OCI-LY7 (cell line): Measurements from ENCODE around the gene GRID1. TPM values are rescaled to one million over a fixed set of nuclear protein-coding genes. Genes with fewer than 3 reads are reported as not detected.

Source experiments
- BruUV-seq: library from RNA; stranded (reverse); fragments of 400-500 nt; replicated peaks from 2 replicates; lab custom pipeline; 2021; lab: Mats Ljungman, UMichigan
- CTCF ChIA-PET: fragments of 300-600 bp; sonication (Branson Sonifier 250); formaldehyde crosslinking; loops from one replicate; lab custom pipeline; 2022; ENCODE audit warnings: antibody characterized with exemption; ENCODE audit not compliant: unreplicated experiment; lab: Charles Lee
- POLR2A ChIA-PET: fragments of 300-600 bp; sonication (Branson Sonifier 250); formaldehyde crosslinking; loops from one replicate; lab custom pipeline; 2022; ENCODE audit warnings: antibody characterized with exemption; lab: Charles Lee
- DNase-seq: peaks from one replicate; pipeline ENCODE4 v3.0.0-alpha.2; 2015; ENCODE audit warnings: low spot score
- H2AFZ ChIP-seq: fragments of 200-600 bp; sonication (generic), shearing (Covaris generic); 2 replicates; pipeline ENCODE4 v1.6.1; 2014; ENCODE audit warnings: mild to moderate bottlenecking, antibody characterized with exemption, low read length, moderate library complexity
- H3K27ac ChIP-seq: fragments of 200-600 bp; sonication (generic); 2 replicates; pipeline ENCODE4 v1.5.1; 2014; ENCODE audit warnings: mixed run types, low read depth, mild to moderate bottlenecking, moderate library complexity, low read length, inconsistent platforms; ENCODE audit not compliant: poor library complexity, severe bottlenecking
- H3K36me3 ChIP-seq: fragments of 200-600 bp; sonication (generic); 2 replicates; pipeline ENCODE4 v1.6.1; 2014; ENCODE audit warnings: mild to moderate bottlenecking, antibody characterized with exemption, low read length, moderate library complexity, mixed read lengths; ENCODE audit not compliant: insufficient read depth
- H3K4me1 ChIP-seq: fragments of 200-600 bp; sonication (generic); 2 replicates; pipeline ENCODE4 v1.5.1; 2014; ENCODE audit warnings: mild to moderate bottlenecking, low read length; ENCODE audit not compliant: insufficient read depth, poor library complexity, severe bottlenecking
- H3K4me2 ChIP-seq: fragments of 200-600 bp; sonication (generic); 2 replicates; pipeline ENCODE4 v1.6.1; 2014; ENCODE audit warnings: mild to moderate bottlenecking, low read length
- H3K4me3 ChIP-seq: fragments of 200-600 bp; sonication (generic); 2 replicates; pipeline ENCODE4 v1.5.1; 2014; ENCODE audit warnings: mild to moderate bottlenecking, low read depth, low read length; ENCODE audit not compliant: poor library complexity, severe bottlenecking
- H3K79me2 ChIP-seq: fragments of 200-600 bp; sonication (generic); 2 replicates; pipeline ENCODE4 v1.6.1; 2016; ENCODE audit warnings: low read depth, mild to moderate bottlenecking, low read length, moderate library complexity, mixed read lengths; ENCODE audit not compliant: insufficient read depth
- H3K9me2 ChIP-seq: fragments of 200-600 bp; sonication (generic); 2 replicates; pipeline ENCODE4 v1.6.1; 2016; ENCODE audit warnings: mild to moderate bottlenecking, low read length, mixed read lengths; ENCODE audit not compliant: insufficient read depth
- H3K9me3 ChIP-seq: fragments of 200-600 bp; sonication (generic); 2 replicates; pipeline ENCODE4 v1.6.1; 2014; ENCODE audit warnings: mild to moderate bottlenecking, mixed run types, low read length, mixed read lengths
- H4K20me1 ChIP-seq: fragments of 200-600 bp; sonication (generic); 2 replicates; pipeline ENCODE4 v1.6.1; 2014; ENCODE audit warnings: mild to moderate bottlenecking, antibody characterized with exemption, low read length, moderate library complexity, mixed read lengths; ENCODE audit not compliant: insufficient read depth
- CTCF ChIP-seq: fragments of 200-600 bp; sonication (generic); conservative IDR thresholded peaks from 2 replicates; pipeline ENCODE4 v1.5.1; 2014; ENCODE audit warnings: mild to moderate bottlenecking, antibody characterized with exemption, low read length, moderate library complexity, mixed read lengths
- EZH2phosphoT487 ChIP-seq: fragments of 200-600 bp; sonication (generic); IDR thresholded peaks from 2 replicates; pipeline ENCODE4 v1.6.1; 2018; ENCODE audit warnings: low read depth, borderline replicate concordance, mild to moderate bottlenecking, mixed run types, antibody characterized with exemption, low read length, moderate library complexity, mixed read lengths
- intact Hi-C: fragments of 100-400 bp; cut with micrococcal nuclease; formaldehyde crosslinking; loops from one replicate; pipeline ENCODE4 v1.10.0; 2022; ENCODE audit not compliant: unreplicated experiment
- total RNA-seq, 2 experiments: library from RNA; depleted of rRNA in 1 of 2; stranded (reverse); fragments of >200 nt in 1 of 2; shearing (Covaris generic) in 1 of 2; gene quantifications; 2 replicates each; pipeline ENCODE4 v1.2.3, GENCODE V29; 2014 to 2022

The GRID1 gene
- total RNA-seq, 2 experiments from 2014 or later, result 1.6 to 3.7 TPM

GRCh38 chr10:86049442-86049841, 317.2 kb downstream of the GRID1 start:
- BruUV-seq, result no TSS peak
- no peaks in the 10 kb centered on the region for H3K9me2 ChIP-seq
- H3K4me3 ChIP-seq, result no peak overlapping the region
- H3K9me3 ChIP-seq, result no peaks in the 10 kb centered on the region
- no peaks in the 10 kb centered on the region for H4K20me1 ChIP-seq
- no peak for TF ChIP-seq CTCF
- no peak for TF ChIP-seq EZH2phosphoT487
- H3K36me3 ChIP-seq, result no peaks in the 10 kb centered on the region
- H3K4me2 ChIP-seq, result no peak overlapping the region
- no peak overlapping the region for H2AFZ ChIP-seq
- POLR2A ChIA-PET, result no interaction called here
- no peak for DNase-seq
- H3K27ac ChIP-seq, result no peak overlapping the region
- intact Hi-C loops, result no loop called here
- CTCF ChIA-PET, result no interaction called here
- no peaks in the 10 kb centered on the region for H3K4me1 ChIP-seq
- H3K79me2 ChIP-seq, result no peaks in the 10 kb centered on the region

- BruUV-seq, result no TSS peak
- Histone ChIP-seq H3K4me3 (no peak overlapping the region), H3K27ac (no peak overlapping the region), H3K9me2 (no peaks in the 10 kb centered on the region), H3K9me3 (no peaks in the 10 kb centered on the region), H2AFZ (no peak overlapping the region), H3K79me2 (no peaks in the 10 kb centered on the region), H4K20me1 (no peaks in the 10 kb centered on the region), H3K4me1 (no peaks in the 10 kb centered on the region), H3K36me3 (no peaks in the 10 kb centered on the region), H3K4me2 (no peak overlapping the region)
- DNase-seq, result no peak
- TF ChIP-seq CTCF (no peak), EZH2phosphoT487 (no peak)
- CTCF ChIA-PET, result no interaction called here
- intact Hi-C loops, result no loop called here
- POLR2A ChIA-PET, result no interaction called here
These were observed 317.6 kb downstream of the GRID1 start for GRCh38 chr10:86048973-86049372.

DNA sequence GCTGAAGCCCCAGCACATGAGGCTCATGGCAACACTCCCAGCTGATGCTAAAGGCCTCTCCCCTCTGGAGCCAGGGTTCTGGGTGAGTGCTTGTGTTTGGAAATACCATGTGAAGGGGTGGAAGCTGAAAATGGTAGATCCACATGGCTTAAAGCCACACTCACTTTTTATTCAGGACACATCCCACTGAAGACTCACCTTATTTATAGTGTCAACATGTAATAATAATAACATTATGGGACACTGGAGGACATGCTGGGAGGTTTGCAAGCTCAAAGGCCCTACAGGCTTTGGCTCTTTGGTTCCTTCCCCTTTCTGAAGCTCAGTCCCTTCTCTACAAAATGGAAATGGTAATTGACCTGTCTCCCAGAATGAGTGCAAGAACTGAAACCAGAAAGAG, 318.0 kb downstream of the GRID1 start:
- no peaks in the 10 kb centered on the region for H3K9me2 ChIP-seq
- H3K4me1 ChIP-seq, result no peaks in the 10 kb centered on the region
- no peak for DNase-seq
- no peak overlapping the region for H3K4me2 ChIP-seq
- no peak overlapping the region for H3K4me3 ChIP-seq
- ChIA-PET POLR2A (no interaction called here), CTCF (no interaction called here)
- H4K20me1 ChIP-seq, result no peaks in the 10 kb centered on the region
- intact Hi-C loops, result no loop called here
- BruUV-seq, result no TSS peak
- H3K36me3 ChIP-seq, result no peaks in the 10 kb centered on the region
- H3K27ac ChIP-seq, result no peak overlapping the region
- H3K9me3 ChIP-seq, result no peaks in the 10 kb centered on the region
- TF ChIP-seq CTCF, result no peak
- no peak for TF ChIP-seq EZH2phosphoT487
- H2AFZ ChIP-seq, result no peak overlapping the region
- H3K79me2 ChIP-seq, result no peaks in the 10 kb centered on the region
